Suprapubic skin (tissue), 3 donors: ENCODE results near the gene LSM14A.

Source experiments
- POLR2A ChIP-seq, 2 donors: fragments of 450-650 bp; IDR thresholded peaks; one replicate each; pipeline ENCODE4 v1.6.1; 2017; ENCODE audit warnings: antibody characterized with exemption in 2 of 2, mild to moderate bottlenecking in 2 of 2, moderate library complexity in 2 of 2
- TF ChIP-seq, protein P1 (sequence below), 2 donors: fragments of 200-600 bp in 1 of 2; fragments of 450-650 bp in 1 of 2; sonication (generic) in 1 of 2; IDR thresholded peaks; one replicate each; pipeline ENCODE4 v1.5.1; 2016 to 2019; ENCODE audit warnings: antibody characterized with exemption in 2 of 2, mild to moderate bottlenecking in 1 of 2, moderate library complexity in 1 of 2

DNA sequence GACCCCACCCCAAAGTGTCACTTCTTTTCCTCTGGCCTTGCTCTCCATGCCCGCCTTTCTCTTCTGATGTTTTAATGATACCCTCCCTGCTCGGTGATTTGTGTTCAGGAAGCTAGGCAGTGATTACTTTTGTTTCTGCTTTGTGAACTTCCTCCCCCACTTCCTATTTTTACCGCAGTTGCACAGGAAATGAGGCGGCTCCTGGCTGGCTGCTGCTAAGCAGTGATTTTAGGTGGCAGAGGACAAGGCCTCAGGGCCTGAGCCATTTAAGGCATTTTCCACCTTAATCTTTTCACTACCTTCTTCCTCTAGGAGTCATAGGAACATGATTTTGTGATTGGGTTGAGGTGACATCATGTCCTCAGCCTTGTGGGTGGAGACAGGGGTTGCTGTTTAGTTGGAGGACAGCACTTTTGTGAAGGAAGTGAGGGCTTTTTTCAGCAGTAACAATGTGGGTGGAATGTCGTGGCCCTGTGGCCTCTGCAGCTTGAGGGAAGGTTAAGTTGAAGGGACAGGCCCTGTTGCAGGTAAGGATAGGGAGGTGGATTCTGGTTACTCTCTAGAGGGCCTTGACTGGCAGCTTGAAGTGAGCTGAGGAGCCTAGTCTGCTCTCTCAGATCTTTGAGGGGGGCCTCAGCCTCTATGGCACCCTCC, 97.8 kb downstream of the LSM14A start:
- TF ChIP-seq POLR2A (IDR thresholded peaks at IDR 0.05): no peak
- TF ChIP-seq, protein P1, sequence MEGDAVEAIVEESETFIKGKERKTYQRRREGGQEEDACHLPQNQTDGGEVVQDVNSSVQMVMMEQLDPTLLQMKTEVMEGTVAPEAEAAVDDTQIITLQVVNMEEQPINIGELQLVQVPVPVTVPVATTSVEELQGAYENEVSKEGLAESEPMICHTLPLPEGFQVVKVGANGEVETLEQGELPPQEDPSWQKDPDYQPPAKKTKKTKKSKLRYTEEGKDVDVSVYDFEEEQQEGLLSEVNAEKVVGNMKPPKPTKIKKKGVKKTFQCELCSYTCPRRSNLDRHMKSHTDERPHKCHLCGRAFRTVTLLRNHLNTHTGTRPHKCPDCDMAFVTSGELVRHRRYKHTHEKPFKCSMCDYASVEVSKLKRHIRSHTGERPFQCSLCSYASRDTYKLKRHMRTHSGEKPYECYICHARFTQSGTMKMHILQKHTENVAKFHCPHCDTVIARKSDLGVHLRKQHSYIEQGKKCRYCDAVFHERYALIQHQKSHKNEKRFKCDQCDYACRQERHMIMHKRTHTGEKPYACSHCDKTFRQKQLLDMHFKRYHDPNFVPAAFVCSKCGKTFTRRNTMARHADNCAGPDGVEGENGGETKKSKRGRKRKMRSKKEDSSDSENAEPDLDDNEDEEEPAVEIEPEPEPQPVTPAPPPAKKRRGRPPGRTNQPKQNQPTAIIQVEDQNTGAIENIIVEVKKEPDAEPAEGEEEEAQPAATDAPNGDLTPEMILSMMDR (IDR thresholded peaks at IDR 0.05): no peak
